DND-41 (cell line): ENCODE results near the gene OSBPL5.
A peak's percentile ranks its signal among the peaks of the same experiment; 100 is the strongest.

ENCODE experiments used
- ATAC-seq: fragments of 200-7000 bp; cut with Tn5 transposase; 3 replicates; pipeline ENCODE4 v1.9.1; 2021; ENCODE audit warnings: low read depth; ENCODE audit not compliant: insufficient read depth
- DNase-seq: peaks from one replicate; pipeline ENCODE4 v3.0.0-alpha.2; 2020
- H2AFZ ChIP-seq: 2 replicates; pipeline ENCODE4 v1.6.0; 2012; ENCODE audit warnings: low read depth, low read length
- H3K27ac ChIP-seq: 2 replicates; pipeline ENCODE4 v1.5.1; 2012; ENCODE audit warnings: low read length, inconsistent platforms
- H3K27me3 ChIP-seq: fragments of 200-600 bp; sonication (generic); 2 replicates; pipeline ENCODE4 v1.6.0; 2012; ENCODE audit warnings: low read length, mild to moderate bottlenecking, inconsistent platforms; ENCODE audit not compliant: insufficient read depth, poor library complexity
- H3K36me3 ChIP-seq: 2 replicates; pipeline ENCODE4 v1.5.1; 2012; ENCODE audit warnings: low read length, inconsistent platforms; ENCODE audit not compliant: insufficient read depth
- H3K4me1 ChIP-seq: 2 replicates; pipeline ENCODE4 v1.5.1; 2012; ENCODE audit warnings: mild to moderate bottlenecking, low read length; ENCODE audit not compliant: insufficient read depth
- H3K4me2 ChIP-seq: 2 replicates; pipeline ENCODE4 v1.6.0; 2012; ENCODE audit warnings: mild to moderate bottlenecking, moderate library complexity, low read length, inconsistent platforms; ENCODE audit not compliant: insufficient read depth
- H3K4me3 ChIP-seq, 2 experiments: fragments of 200-600 bp in 1 of 2; shearing (Covaris generic) in 1 of 2; 2 replicates each; pipeline ENCODE4 v1.5.1; 2012 to 2016; ENCODE audit warnings: inconsistent platforms in 2 of 2, low read length in 2 of 2, mild to moderate bottlenecking in 2 of 2, low read depth in 1 of 2, moderate library complexity in 1 of 2
- H3K79me2 ChIP-seq: 2 replicates; pipeline ENCODE4 v1.6.0; 2012; ENCODE audit warnings: low read length, inconsistent platforms; ENCODE audit not compliant: insufficient read depth
- H3K9ac ChIP-seq: 2 replicates; pipeline ENCODE4 v1.6.0; 2012; ENCODE audit warnings: low read depth, mild to moderate bottlenecking, inconsistent platforms, low read length, moderate library complexity
- H3K9me3 ChIP-seq: 2 replicates; pipeline ENCODE4 v1.5.1; 2012; ENCODE audit warnings: low read length, moderate library complexity, mild to moderate bottlenecking, inconsistent platforms; ENCODE audit not compliant: insufficient read depth, severe bottlenecking
- H4K20me1 ChIP-seq: 2 replicates; pipeline ENCODE4 v1.6.0; 2012; ENCODE audit warnings: low read length; ENCODE audit not compliant: insufficient read depth
- CTCF ChIP-seq: IDR thresholded peaks from 2 replicates; pipeline ENCODE4 v1.5.1; 2012; ENCODE audit warnings: borderline replicate concordance, low read length, moderate library complexity, mild to moderate bottlenecking; ENCODE audit not compliant: poor library complexity, severe bottlenecking; ENCODE audit errors: extremely low read depth
- EZH2 ChIP-seq: IDR thresholded peaks from 3 replicates; pipeline ENCODE4 v1.6.1; 2012; ENCODE audit warnings: borderline replicate concordance, low read depth, mild to moderate bottlenecking, moderate library complexity, low read length, inconsistent platforms; ENCODE audit not compliant: severe bottlenecking

The OSBPL5 gene

DNA sequence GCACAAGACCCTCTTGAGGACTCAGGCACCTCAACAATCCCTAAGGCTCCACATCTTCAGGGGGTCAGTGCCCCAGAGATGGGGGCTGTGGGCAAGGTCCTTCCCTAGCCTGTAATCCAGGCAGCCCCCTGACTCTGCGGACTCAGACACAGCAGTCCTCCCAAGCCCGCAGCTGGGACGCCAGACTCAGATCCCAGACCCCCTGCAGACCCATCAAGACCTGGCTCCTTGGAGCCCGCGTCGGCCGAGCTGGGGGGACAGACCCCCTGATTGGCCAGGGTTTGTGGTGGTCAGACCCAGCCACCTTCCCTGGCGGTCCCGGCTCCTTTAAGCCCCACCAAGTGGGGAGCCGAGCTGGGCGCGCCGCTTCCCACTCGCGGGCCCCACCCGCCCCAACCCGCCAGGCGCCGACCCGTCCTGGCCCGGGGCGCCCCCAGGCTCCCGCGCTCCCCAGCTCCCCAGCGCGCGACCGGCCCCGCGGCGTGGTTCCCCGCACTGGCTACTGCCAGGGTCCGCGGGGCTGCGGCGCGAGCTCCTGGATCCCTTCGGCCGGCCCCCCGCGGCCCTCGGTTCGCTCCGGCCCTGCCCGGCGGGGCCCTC is 458 bp downstream of the OSBPL5 start:
- Histone ChIP-seq H3K4me1 (peaks cover 68% of the 10 kb centered on the region), H3K4me3 (peak overlapping the region; percentile 84 to 97), H3K27ac (peak overlapping the region; percentile 92), H4K20me1 (peaks cover 46% of the 10 kb centered on the region), H3K9me3 (no peaks in the 10 kb centered on the region), H3K4me2 (peak overlapping the region; percentile 98), H3K79me2 (peaks cover 55% of the 10 kb centered on the region), H3K27me3 (no peaks in the 10 kb centered on the region), H2AFZ (peak overlapping the region; percentile 61), H3K36me3 (peaks cover 25% of the 10 kb centered on the region), H3K9ac (peak overlapping the region; percentile 86)
- ATAC-seq (peak; percentile 5; the same call in 1 of the 3 replicates), DNase-seq (no peak)
- TF ChIP-seq CTCF (no peak), EZH2 (no peak)

- Histone ChIP-seq H3K27me3 (no peaks in the 10 kb centered on the region), H3K79me2 (peaks cover 60% of the 10 kb centered on the region), H3K27ac (peak overlapping the region; percentile 92), H3K4me3 (peak overlapping the region; percentile 84 to 97), H3K4me2 (peak overlapping the region; percentile 98), H3K9me3 (no peaks in the 10 kb centered on the region), H3K36me3 (peaks cover 29% of the 10 kb centered on the region), H3K4me1 (peaks cover 67% of the 10 kb centered on the region), H3K9ac (peak overlapping the region; percentile 86), H4K20me1 (peaks cover 51% of the 10 kb centered on the region), H2AFZ (peak overlapping the region; percentile 61)
- DNase-seq: peak; percentile 66
- TF ChIP-seq CTCF (no peak), EZH2 (no peak)
- peak; percentile 44 for ATAC-seq
These were observed 965 bp downstream of the OSBPL5 start for GRCh38 chr11:3164138-3164551.

DNA sequence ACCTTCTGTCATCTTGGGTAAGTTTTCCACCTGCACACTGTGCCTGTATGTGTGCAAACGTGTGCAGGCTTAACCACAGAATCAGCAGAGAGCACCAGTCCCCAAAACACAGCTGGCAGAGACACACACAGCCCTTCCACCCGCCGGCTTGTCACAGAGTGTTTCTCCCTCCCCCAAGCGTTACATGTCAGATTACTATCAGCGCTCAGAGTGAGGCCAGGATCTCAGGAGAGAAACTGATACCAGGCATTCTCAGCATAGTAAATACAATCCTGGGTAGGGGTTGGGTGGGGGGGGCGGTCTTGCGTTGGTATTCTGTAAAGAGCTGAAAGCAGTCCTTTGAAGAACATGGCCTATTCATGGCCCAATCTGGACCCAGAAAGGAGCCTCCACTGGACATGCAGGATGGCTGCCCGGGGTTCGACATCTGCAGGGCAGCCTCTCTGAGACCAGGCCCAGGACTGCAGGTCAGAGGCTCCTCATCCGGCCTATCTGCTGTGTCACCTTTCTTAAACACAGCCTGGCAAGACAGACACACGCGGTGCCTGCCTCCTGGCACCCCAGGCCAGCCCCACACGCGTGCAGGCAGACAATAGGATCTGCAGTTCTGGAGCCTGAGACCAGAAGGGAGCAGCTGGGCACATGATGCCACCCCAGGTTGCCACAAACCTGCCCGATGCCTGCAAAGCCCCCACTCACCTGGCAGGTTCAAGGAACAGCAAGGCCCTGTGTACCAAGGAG is 1.7 kb downstream of the OSBPL5 start:
- peaks cover 68% of the 10 kb centered on the region for H3K4me1 ChIP-seq
- TF ChIP-seq CTCF (peak; percentile 0), EZH2 (no peak)
- peak; percentile 74 for ATAC-seq
- H3K36me3 ChIP-seq: peaks cover 31% of the 10 kb centered on the region
- H3K9ac ChIP-seq: peak overlapping the region; percentile 86
- H2AFZ ChIP-seq: no peak overlapping the region
- peak; percentile 88 for DNase-seq
- peak overlapping the region; percentile 92 for H3K27ac ChIP-seq
- H4K20me1 ChIP-seq: peaks cover 59% of the 10 kb centered on the region
- H3K79me2 ChIP-seq: peaks cover 67% of the 10 kb centered on the region
- H3K9me3 ChIP-seq: no peaks in the 10 kb centered on the region
- H3K4me3 ChIP-seq: peak overlapping the region; percentile 84 to 97; a peak in 3 of 4 replicates
- no peaks in the 10 kb centered on the region for H3K27me3 ChIP-seq
- H3K4me2 ChIP-seq: peak overlapping the region; percentile 98
